K562 (cell line): Measurements from ENCODE around the gene FBXL4. TPM values are rescaled to one million over a fixed set of nuclear protein-coding genes. Genes with fewer than 3 reads are reported as not detected.

Experiments
- ATAC-seq: fragments of 200-7000 bp; cut with Tn5 transposase; 3 replicates; pipeline ENCODE4 v1.9.1; 2020; ENCODE audit warnings: moderate library complexity
- BruUV-seq: library from RNA; stranded (reverse); fragments of 400-500 nt; replicated peaks from 2 replicates; lab custom pipeline; 2021; lab: Mats Ljungman, UMichigan
- CTCF ChIA-PET: fragments of 300-600 bp; formaldehyde crosslinking; extraction: SDS; loops from one replicate; lab custom pipeline; 2021; ENCODE audit warnings: low intra/inter-chr PET ratio; lab: Yijun Ruan, JAX
- POLR2A ChIA-PET: fragments of 300-600, 350-650 bp; sonication (Branson Sonifier 250); formaldehyde crosslinking; extraction: SDS; loops from one replicate; lab custom pipeline; 2021; ENCODE audit warnings: antibody characterized with exemption, inconsistent platforms; lab: Yijun Ruan, JAX
- DNase-seq, 4 experiments: peaks; one replicate each; pipeline versions ENCODE4 v3.0.0 to v3.0.0-alpha.2; 2011 to 2018; ENCODE audit warnings: low spot score in 3 of 4, mixed read lengths in 3 of 4; ENCODE audit errors: extremely low read depth in 1 of 4
- FAIRE-seq: peaks from 2 replicates; lab custom pipeline; 2011; peaks lifted over from hg19 to GRCh38; lab: Jason Lieb, UNC
- H2AFZ ChIP-seq: 2 replicates; pipeline ENCODE4 v1.6.0; 2011; ENCODE audit warnings: low read depth, low read length, control low read depth, inconsistent platforms
- H3K27ac ChIP-seq: fragments of 200-600 bp; 3 replicates; pipeline ENCODE4 v1.8.0; 2011; ENCODE audit warnings: low read depth, mild to moderate bottlenecking, control low read depth, inconsistent platforms, low read length, moderate library complexity, mixed read lengths; ENCODE audit errors: extremely low read depth
- H3K27me3 ChIP-seq, 2 experiments: fragments of 300-600 bp in 1 of 2; 2 replicates in 1 of 2; 3 replicates in 1 of 2; pipeline versions ENCODE4 v1.6.0 to v1.8.0; 2011; ENCODE audit warnings: inconsistent platforms in 2 of 2, low read length in 2 of 2, mild to moderate bottlenecking in 1 of 2, mixed read lengths in 1 of 2, moderate library complexity in 1 of 2; ENCODE audit not compliant: control insufficient read depth in 2 of 2, insufficient read depth in 2 of 2
- H3K36me3 ChIP-seq: fragments of 300-600 bp; 3 replicates; pipeline ENCODE4 v1.8.0; 2011; ENCODE audit warnings: mild to moderate bottlenecking, low read length, inconsistent platforms; ENCODE audit not compliant: control insufficient read depth, insufficient read depth
- H3K4me1 ChIP-seq, 2 experiments: fragments of 200-600 bp in 1 of 2; replicated peaks in 1 of 2; 2 replicates in 1 of 2; 3 replicates in 1 of 2; pipeline versions ENCODE4 v1.5.1 to v1.8.0; 2011; ENCODE audit warnings: inconsistent platforms in 2 of 2, low read length in 2 of 2, mild to moderate bottlenecking in 1 of 2, mixed read lengths in 1 of 2, moderate library complexity in 1 of 2; ENCODE audit not compliant: control insufficient read depth in 2 of 2, insufficient read depth in 2 of 2
- H3K4me2 ChIP-seq: 2 replicates; pipeline ENCODE4 v1.6.1; 2011; ENCODE audit warnings: low read length, control low read depth, inconsistent platforms, mixed read lengths; ENCODE audit not compliant: insufficient read depth
- H3K4me3 ChIP-seq: fragments of 200-600 bp; sonication (generic), shearing (Covaris generic); 2 replicates; pipeline ENCODE4 v1.5.1; 2016; ENCODE audit warnings: control low read depth, inconsistent platforms
- H3K79me2 ChIP-seq: fragments of 200-600 bp; 3 replicates; pipeline ENCODE4 v1.8.0; 2011; ENCODE audit warnings: low read length, inconsistent platforms; ENCODE audit not compliant: control insufficient read depth, insufficient read depth
- H3K9ac ChIP-seq, 2 experiments: 2 replicates each; pipeline versions ENCODE4 v1.6.0 to v1.6.1; 2011; ENCODE audit warnings: low read depth in 2 of 2, low read length in 2 of 2, control low read depth in 1 of 2, inconsistent platforms in 1 of 2, mild to moderate bottlenecking in 1 of 2, mixed read lengths in 1 of 2; ENCODE audit not compliant: insufficient read depth in 1 of 2
- H3K9me1 ChIP-seq: one replicate; pipeline ENCODE4 v1.6.0; 2011; ENCODE audit warnings: inconsistent platforms, mild to moderate bottlenecking, low read length, moderate library complexity; ENCODE audit not compliant: control insufficient read depth, insufficient read depth
- H3K9me3 ChIP-seq: replicated peaks from 2 replicates; pipeline ENCODE4 v1.5.1; 2011; ENCODE audit warnings: low read depth, low read length, inconsistent platforms; ENCODE audit not compliant: control insufficient read depth, insufficient read depth
- H4K20me1 ChIP-seq: replicated peaks from 2 replicates; pipeline ENCODE4 v1.6.1; 2011; ENCODE audit warnings: low read length, inconsistent platforms, mixed read lengths; ENCODE audit not compliant: control insufficient read depth, insufficient read depth
- BACH1 ChIP-seq: fragments of 200-800 bp; sonication (Bioruptor generic); IDR thresholded peaks from 2 replicates; pipeline ENCODE4 v1.6.1; 2016; ENCODE audit warnings: missing genetic modification characterization, missing compliant biosample characterization
- CBFA2T3 ChIP-seq: fragments of 450-650 bp; IDR thresholded peaks from 2 replicates; pipeline ENCODE4 v1.6.1; 2017
- ETV1 ChIP-seq: fragments of 450-650 bp; conservative IDR thresholded peaks from 2 replicates; pipeline ENCODE4 v1.6.1; 2016; ENCODE audit warnings: missing genetic modification characterization, control low read depth, low read depth, missing compliant biosample characterization
- HNRNPL ChIP-seq: fragments of 200-400 bp; formaldehyde crosslinking; IDR thresholded peaks from 2 replicates; pipeline ENCODE4 v1.6.1; 2017; ENCODE audit warnings: low read depth, mild to moderate bottlenecking, low read length
- NRF1 ChIP-seq, 2 experiments: fragments of 450-650 bp; IDR thresholded peaks in 1 of 2; conservative IDR thresholded peaks in 1 of 2; 2 replicates each; pipeline ENCODE4 v1.6.1; 2014; ENCODE audit warnings: mild to moderate bottlenecking in 2 of 2
- ZNF263 ChIP-seq: sonication (generic); formaldehyde crosslinking; IDR thresholded peaks from 2 replicates; pipeline ENCODE4 v1.8.0; 2022; ENCODE audit warnings: mild to moderate bottlenecking, missing genetic modification reagents, borderline replicate concordance
- WGBS: fragments of 100-300 bp; shearing (Covaris generic); methylation state at CpG from one replicate; pipeline ENCODE4 v1.1.6; 2016; ENCODE audit warnings: low coverage, mixed read lengths; ENCODE audit not compliant: insufficient coverage; ENCODE audit errors: missing lambda C conversion rate; 5-methylcytosine and 5-hydroxymethylcytosine counted together
- in situ Hi-C: fragments of 300-500 bp; cut with MboI; formaldehyde crosslinking; loops from 4 replicates; pipeline ENCODE4 v1.15.0; 2018; ENCODE audit warnings: inconsistent platforms, mixed read lengths
- intact Hi-C: fragments of 100-400 bp; cut with micrococcal nuclease; formaldehyde crosslinking; loops from 2 replicates; pipeline ENCODE4 v1.14.2; 2022
- polyA plus RNA-seq, 8 experiments: library from polyadenylated mRNA; depleted of rRNA in 4 of 8; stranded (reverse) in 5 of 8; unstranded in 3 of 8; fragments of >200 nt; fragmentation: Nextera tagmentation in 2 of 8; fragmentation: Illumina TruSeq in 1 of 8; extraction: Ambion mirVana in 2 of 8; extraction: Trizol in 1 of 8; gene quantifications; 2 replicates each; pipeline versions ENCODE4 v1.2.1 to v1.2.3, GENCODE V29; 2011 to 2014; ENCODE audit warnings: inconsistent platforms in 1 of 8, missing spikeins in 1 of 8
- total RNA-seq, 7 experiments: library from RNA; depleted of rRNA in 6 of 7; stranded (reverse); fragments of >200 nt in 6 of 7; fragmentation: Illumina TruSeq in 2 of 7; extraction: Trizol in 2 of 7; gene quantifications; 2 replicates each; pipeline versions ENCODE4 v1.2.1 to v1.2.3, GENCODE V29; 2011 to 2021; ENCODE audit warnings: low replicate concordance in 1 of 7
- TF ChIP-seq, protein P1 (sequence below): fragments of 150-350 bp; conservative IDR thresholded peaks from 2 replicates; pipeline ENCODE4 v1.6.1; 2014; ENCODE audit warnings: low read length
- TF ChIP-seq, protein P2 (sequence below), 2 experiments: IDR thresholded peaks in 1 of 2; conservative IDR thresholded peaks in 1 of 2; 2 replicates each; pipeline ENCODE4 v1.6.1; 2016; ENCODE audit warnings: low read depth in 2 of 2, mild to moderate bottlenecking in 1 of 2, missing compliant biosample characterization in 1 of 2, missing genetic modification characterization in 1 of 2, moderate library complexity in 1 of 2

Gene FBXL4
- total and polyA plus RNA-seq, 9 of the 15 experiments (the other 6 are each of a cell fraction or from before 2014, with no cell fraction given), result 4.2 to 23.1 (median 7.7) TPM

- TF ChIP-seq BACH1 (tag), result no peak
- TF ChIP-seq, all 486 proteins: peak for 0
Measured at GRCh38 chr6:98830146-98830545, 117.6 kb downstream of the FBXL4 start (continued).

DNA sequence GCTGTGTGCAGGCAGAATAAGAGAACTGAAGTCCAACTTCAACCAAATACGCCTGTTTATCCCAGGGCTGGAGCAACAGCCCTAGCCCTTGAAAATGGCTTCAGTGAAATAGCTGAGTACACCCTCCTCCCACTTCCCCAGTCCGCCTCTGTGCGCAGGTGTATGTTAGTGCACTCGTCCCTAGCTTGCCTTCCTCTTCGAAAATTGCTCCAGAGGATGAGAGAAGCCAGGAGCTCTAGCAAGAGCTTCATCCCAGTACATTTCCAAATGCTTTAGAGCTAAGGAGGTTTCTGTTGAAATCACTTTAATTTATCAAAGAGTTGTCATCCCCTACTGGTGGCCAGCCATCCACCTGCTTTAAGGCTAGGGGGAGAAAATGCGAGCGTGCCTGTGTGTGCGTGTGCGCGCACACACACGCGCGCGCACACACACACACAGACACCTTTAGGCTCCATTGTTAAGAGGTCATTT, 118.8 kb downstream of the FBXL4 start:
- no peak for FAIRE-seq
- TF ChIP-seq, protein P1, sequence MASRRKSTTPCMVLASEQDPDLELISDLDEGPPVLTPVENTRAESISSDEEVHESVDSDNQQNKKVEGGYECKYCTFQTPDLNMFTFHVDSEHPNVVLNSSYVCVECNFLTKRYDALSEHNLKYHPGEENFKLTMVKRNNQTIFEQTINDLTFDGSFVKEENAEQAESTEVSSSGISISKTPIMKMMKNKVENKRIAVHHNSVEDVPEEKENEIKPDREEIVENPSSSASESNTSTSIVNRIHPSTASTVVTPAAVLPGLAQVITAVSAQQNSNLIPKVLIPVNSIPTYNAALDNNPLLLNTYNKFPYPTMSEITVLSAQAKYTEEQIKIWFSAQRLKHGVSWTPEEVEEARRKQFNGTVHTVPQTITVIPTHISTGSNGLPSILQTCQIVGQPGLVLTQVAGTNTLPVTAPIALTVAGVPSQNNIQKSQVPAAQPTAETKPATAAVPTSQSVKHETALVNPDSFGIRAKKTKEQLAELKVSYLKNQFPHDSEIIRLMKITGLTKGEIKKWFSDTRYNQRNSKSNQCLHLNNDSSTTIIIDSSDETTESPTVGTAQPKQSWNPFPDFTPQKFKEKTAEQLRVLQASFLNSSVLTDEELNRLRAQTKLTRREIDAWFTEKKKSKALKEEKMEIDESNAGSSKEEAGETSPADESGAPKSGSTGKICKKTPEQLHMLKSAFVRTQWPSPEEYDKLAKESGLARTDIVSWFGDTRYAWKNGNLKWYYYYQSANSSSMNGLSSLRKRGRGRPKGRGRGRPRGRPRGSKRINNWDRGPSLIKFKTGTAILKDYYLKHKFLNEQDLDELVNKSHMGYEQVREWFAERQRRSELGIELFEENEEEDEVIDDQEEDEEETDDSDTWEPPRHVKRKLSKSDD, result no peak
- 0 out of 2 replicates have a peak, but pooled peaks have one; percentile 17 for TF ChIP-seq ZNF263 (CRISPR knock-in tag)
- TF ChIP-seq NRF1 (conservative IDR thresholded peaks at IDR 0.05 in 1 of 2, IDR thresholded peaks at IDR 0.05 in 1 of 2), result peak; percentile 36 to 51; a peak in 2 of 4 replicates
- TF ChIP-seq ETV1 (tag), result no peak
- TF ChIP-seq HNRNPL, result no peak
- TF ChIP-seq CBFA2T3, result no peak
- TF ChIP-seq, protein P2, sequence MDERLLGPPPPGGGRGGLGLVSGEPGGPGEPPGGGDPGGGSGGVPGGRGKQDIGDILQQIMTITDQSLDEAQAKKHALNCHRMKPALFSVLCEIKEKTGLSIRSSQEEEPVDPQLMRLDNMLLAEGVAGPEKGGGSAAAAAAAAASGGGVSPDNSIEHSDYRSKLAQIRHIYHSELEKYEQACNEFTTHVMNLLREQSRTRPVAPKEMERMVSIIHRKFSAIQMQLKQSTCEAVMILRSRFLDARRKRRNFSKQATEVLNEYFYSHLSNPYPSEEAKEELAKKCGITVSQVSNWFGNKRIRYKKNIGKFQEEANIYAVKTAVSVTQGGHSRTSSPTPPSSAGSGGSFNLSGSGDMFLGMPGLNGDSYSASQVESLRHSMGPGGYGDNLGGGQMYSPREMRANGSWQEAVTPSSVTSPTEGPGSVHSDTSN (CRISPR knock-in tag; IDR thresholded peaks at IDR 0.05; ENCODE audit: low read depth), result no peak
- TF ChIP-seq, protein P2 (tag; conservative IDR thresholded peaks at IDR 0.05; ENCODE audit: low read depth), result no peak
- TF ChIP-seq, all 486 proteins: peak for 2
- 41% methylated on average over 14 of the region's 14 CpGs for WGBS
- intact Hi-C loops, result no loop called here
- H2AFZ ChIP-seq, result 0 out of 2 replicates have a peak overlapping the region, but pooled peaks have one; percentile 61
- H3K27ac ChIP-seq, result no peak overlapping the region
- peaks cover 6% of the 10 kb centered on the region; the same call in 1 of the 2 replicates for H3K9me3 ChIP-seq
- no peaks in the 10 kb centered on the region for H3K79me2 ChIP-seq
- H3K27me3 ChIP-seq, result peaks cover 23 to 36% of the 10 kb centered on the region in 2 experiments
- no peaks in the 10 kb centered on the region for H4K20me1 ChIP-seq
- no peaks in the 10 kb centered on the region for H3K36me3 ChIP-seq
- ChIA-PET POLR2A (interaction anchor here (0.6 to 1.7 kb wide), 2 partner anchors 9 to 50 kb away, joined by 3 to 4 read pairs; no protein-coding TSS in a partner anchor), CTCF (no interaction called here)
- no TSS peak for BruUV-seq
- ATAC-seq, result peak; percentile 47
- 0 out of 2 replicates have a peak overlapping the region, but pooled peaks have one; percentile 22 for H3K4me2 ChIP-seq
- DNase-seq, result no peak
- in situ Hi-C loops, result no loop called here
- no peak overlapping the region for H3K9ac ChIP-seq
- H3K4me3 ChIP-seq, result no peak overlapping the region
- H3K9me1 ChIP-seq, result no peaks in the 10 kb centered on the region
- peaks cover 0 to 41% of the 10 kb centered on the region in 2 experiments; a peak in 3 of 5 replicates for H3K4me1 ChIP-seq
